HepG2 (cell line): ENCODE data around the gene SOAT1. TPM values are rescaled to one million over a fixed set of nuclear protein-coding genes. Genes with fewer than 3 reads are reported as not detected.

ENCODE experiments used
- AKAP8 ChIP-seq: sonication (generic); formaldehyde crosslinking; IDR thresholded peaks from 2 replicates; pipeline ENCODE4 v1.5.1; 2020; ENCODE audit warnings: mild to moderate bottlenecking, missing genetic modification reagents
- ATF6 ChIP-seq: sonication (generic); formaldehyde crosslinking; conservative IDR thresholded peaks from 2 replicates; pipeline ENCODE4 v1.4.0; 2020; ENCODE audit warnings: missing genetic modification reagents
- GPN1 ChIP-seq: sonication (generic); formaldehyde crosslinking; IDR thresholded peaks from 2 replicates; pipeline ENCODE4 v1.5.1; 2020; ENCODE audit warnings: missing genetic modification reagents, borderline replicate concordance
- HES4 ChIP-seq: sonication (generic); formaldehyde crosslinking; IDR thresholded peaks from 2 replicates; pipeline ENCODE4 v1.9.0; 2021; ENCODE audit warnings: mild to moderate bottlenecking, missing genetic modification reagents, borderline replicate concordance
- JDP2 ChIP-seq: sonication (generic); formaldehyde crosslinking; IDR thresholded peaks from 2 replicates; pipeline ENCODE4 v1.8.1; 2022; ENCODE audit warnings: missing genetic modification reagents, borderline replicate concordance
- MIXL1 ChIP-seq: IDR thresholded peaks from 2 replicates; pipeline ENCODE4 v1.6.1; 2016
- NCOA5 ChIP-seq: sonication (generic); formaldehyde crosslinking; IDR thresholded peaks from 2 replicates; pipeline ENCODE4 v1.4.0; 2020; ENCODE audit warnings: missing genetic modification reagents
- PHF20 ChIP-seq: sonication (generic); formaldehyde crosslinking; IDR thresholded peaks from 2 replicates; pipeline ENCODE4 v1.5.0; 2020; ENCODE audit warnings: mild to moderate bottlenecking, missing genetic modification reagents
- PRDM15 ChIP-seq: sonication (generic); formaldehyde crosslinking; IDR thresholded peaks from 2 replicates; pipeline ENCODE4 v1.4.0; 2020; ENCODE audit warnings: missing genetic modification reagents
- RARG ChIP-seq: sonication (generic); formaldehyde crosslinking; IDR thresholded peaks from 2 replicates; pipeline ENCODE4 v1.4.0; 2020; ENCODE audit warnings: low read depth, mild to moderate bottlenecking, missing genetic modification reagents
- SIX1 ChIP-seq: sonication (generic); formaldehyde crosslinking; IDR thresholded peaks from 2 replicates; pipeline ENCODE4 v1.4.0; 2020; ENCODE audit warnings: missing genetic modification reagents, borderline replicate concordance
- TFAP4 ChIP-seq: sonication (generic); IDR thresholded peaks from 2 replicates; pipeline ENCODE4 v1.6.1; 2016; ENCODE audit warnings: low read depth, borderline replicate concordance
- TSC22D2 ChIP-seq: sonication (generic); formaldehyde crosslinking; IDR thresholded peaks from 2 replicates; pipeline ENCODE4 v1.5.1; 2020; ENCODE audit warnings: missing genetic modification reagents, mild to moderate bottlenecking, borderline replicate concordance
- XRCC5 ChIP-seq: fragments of 200-400 bp; formaldehyde crosslinking; optimal IDR thresholded peaks from 2 replicates; pipeline ENCODE3; 2017; ENCODE audit warnings: mild to moderate bottlenecking, low read length
- ZBTB25 ChIP-seq: IDR thresholded peaks from 2 replicates; pipeline ENCODE4 v1.6.1; 2018; ENCODE audit warnings: missing genetic modification reagents
- ZBTB3 ChIP-seq: sonication (generic); formaldehyde crosslinking; IDR thresholded peaks from 2 replicates; pipeline ENCODE4 v1.4.0; 2020; ENCODE audit warnings: low read depth, mild to moderate bottlenecking, moderate library complexity, missing genetic modification reagents, borderline replicate concordance
- ZMAT5 ChIP-seq: sonication (generic); formaldehyde crosslinking; IDR thresholded peaks from 2 replicates; pipeline ENCODE4 v1.5.0; 2020; ENCODE audit warnings: mild to moderate bottlenecking, low read depth, missing genetic modification reagents, borderline replicate concordance
- ZMYM2 ChIP-seq: sonication (generic); formaldehyde crosslinking; IDR thresholded peaks from 2 replicates; pipeline ENCODE4 v1.8.0; 2022; ENCODE audit warnings: mild to moderate bottlenecking, missing genetic modification reagents
- ZNF160 ChIP-seq: sonication (generic); formaldehyde crosslinking; IDR thresholded peaks from 2 replicates; pipeline ENCODE4 v1.8.0; 2022; ENCODE audit warnings: mild to moderate bottlenecking, inconsistent platforms, missing genetic modification reagents
- ZNF629 ChIP-seq: sonication (generic); formaldehyde crosslinking; conservative IDR thresholded peaks from 2 replicates; pipeline ENCODE4 v1.5.0; 2020; ENCODE audit warnings: missing genetic modification reagents
- ZNF674 ChIP-seq: sonication (generic); formaldehyde crosslinking; IDR thresholded peaks from 2 replicates; pipeline ENCODE4 v1.5.0; 2020; ENCODE audit warnings: low read depth, mild to moderate bottlenecking, missing genetic modification reagents
- polyA plus RNA-seq, 8 experiments: library from polyadenylated mRNA; depleted of rRNA in 3 of 8; stranded (reverse) in 7 of 8; unstranded in 1 of 8; fragments of >200 nt; fragmentation: Illumina TruSeq in 4 of 8; extraction: Trizol in 4 of 8; gene quantifications; 2 replicates each; pipeline versions ENCODE4 v1.2.1 to v1.2.3, GENCODE V29; 2011 to 2016; ENCODE audit warnings: low read depth in 4 of 8, missing spikeins in 1 of 8, mixed read lengths in 1 of 8; ENCODE audit not compliant: insufficient read depth in 1 of 8
- total RNA-seq, 5 experiments: library from RNA; depleted of rRNA; stranded (reverse); fragments of >200 nt; fragmentation: Illumina TruSeq; extraction: Trizol; gene quantifications; 2 replicates each; pipeline ENCODE4 v1.2.3, GENCODE V29; 2016; ENCODE audit warnings: low read depth in 1 of 5

The SOAT1 gene
- total and polyA plus RNA-seq, 2 of the 13 experiments (the other 11 are each of a cell fraction or from before 2014, with no cell fraction given): 22.3 to 52.0 TPM

GRCh38 chr1:179293340-179294327 lies at the start of gene SOAT1 (continued):
- peak; percentile 63; the same call in 1 of the 2 replicates for TF ChIP-seq AKAP8
- no peak for TF ChIP-seq XRCC5
- TF ChIP-seq TFAP4: no peak
- no peak for TF ChIP-seq RARG (CRISPR knock-in tag)
- no peak; the same call in 1 of the 2 replicates for TF ChIP-seq ZNF160 (CRISPR knock-in tag)
- no peak for TF ChIP-seq ZNF629 (CRISPR knock-in tag)
- no peak for TF ChIP-seq ATF6 (CRISPR knock-in tag)
- no peak; the same call in 1 of the 2 replicates for TF ChIP-seq MIXL1
- no peak for TF ChIP-seq ZMAT5
- TF ChIP-seq ZBTB3 (CRISPR knock-in tag): 0 out of 2 replicates have a peak, but pooled peaks have one; percentile 9
- no peak; the same call in 1 of the 2 replicates for TF ChIP-seq TSC22D2 (CRISPR knock-in tag)
- no peak for TF ChIP-seq ZBTB25 (CRISPR knock-in tag)
- TF ChIP-seq HES4: peak; percentile 73; the same call in 1 of the 2 replicates
- no peak for TF ChIP-seq ZNF674
- no peak for TF ChIP-seq SIX1 (CRISPR knock-in tag)
- no peak for TF ChIP-seq JDP2 (CRISPR knock-in tag)
- TF ChIP-seq PHF20: peak; percentile 69
- peak; percentile 39; the same call in 1 of the 2 replicates for TF ChIP-seq ZMYM2 (CRISPR knock-in tag)
- no peak for TF ChIP-seq PRDM15 (CRISPR knock-in tag)
- TF ChIP-seq NCOA5 (CRISPR knock-in tag): no peak
- 0 out of 2 replicates have a peak, but pooled peaks have one; percentile 65 for TF ChIP-seq GPN1
